ENCODE data around the gene INHBB.

GRCh38 chr2:120355780-120356266, 9.9 kb downstream of the INHBB start:
- no peak for TF ChIP-seq POLR2A (IDR thresholded peaks at IDR 0.05)
- TF ChIP-seq, protein P1, sequence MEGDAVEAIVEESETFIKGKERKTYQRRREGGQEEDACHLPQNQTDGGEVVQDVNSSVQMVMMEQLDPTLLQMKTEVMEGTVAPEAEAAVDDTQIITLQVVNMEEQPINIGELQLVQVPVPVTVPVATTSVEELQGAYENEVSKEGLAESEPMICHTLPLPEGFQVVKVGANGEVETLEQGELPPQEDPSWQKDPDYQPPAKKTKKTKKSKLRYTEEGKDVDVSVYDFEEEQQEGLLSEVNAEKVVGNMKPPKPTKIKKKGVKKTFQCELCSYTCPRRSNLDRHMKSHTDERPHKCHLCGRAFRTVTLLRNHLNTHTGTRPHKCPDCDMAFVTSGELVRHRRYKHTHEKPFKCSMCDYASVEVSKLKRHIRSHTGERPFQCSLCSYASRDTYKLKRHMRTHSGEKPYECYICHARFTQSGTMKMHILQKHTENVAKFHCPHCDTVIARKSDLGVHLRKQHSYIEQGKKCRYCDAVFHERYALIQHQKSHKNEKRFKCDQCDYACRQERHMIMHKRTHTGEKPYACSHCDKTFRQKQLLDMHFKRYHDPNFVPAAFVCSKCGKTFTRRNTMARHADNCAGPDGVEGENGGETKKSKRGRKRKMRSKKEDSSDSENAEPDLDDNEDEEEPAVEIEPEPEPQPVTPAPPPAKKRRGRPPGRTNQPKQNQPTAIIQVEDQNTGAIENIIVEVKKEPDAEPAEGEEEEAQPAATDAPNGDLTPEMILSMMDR (IDR thresholded peaks at IDR 0.05): no peak
- no peak for TF ChIP-seq POLR2AphosphoS5 (IDR thresholded peaks at IDR 0.05)
